ENCODE data around the gene NRM. TPM values are rescaled to one million over a fixed set of nuclear protein-coding genes. Genes with fewer than 3 reads are reported as not detected.
A peak's percentile ranks its signal among the peaks of the same experiment; 100 is the strongest.

The NRM gene
- total and polyA plus RNA-seq, 2 of the 13 experiments (the other 11 are each of a cell fraction or from before 2014, with no cell fraction given), result 12.5 to 16.0 TPM

GRCh38 chr6:30721198-30722024, 30.6 kb upstream of the NRM start (continued):
- 0 out of 2 replicates have a peak, but pooled peaks have one; percentile 65 for TF ChIP-seq STAT5B (CRISPR knock-in tag; IDR thresholded peaks at IDR 0.05)
- no peak; the same call in 1 of the 2 replicates for TF ChIP-seq ZNF484 (CRISPR knock-in tag; IDR thresholded peaks at IDR 0.05; ENCODE audit: borderline replicate concordance, low read depth)
- TF ChIP-seq MLXIP (CRISPR knock-in tag; IDR thresholded peaks at IDR 0.05; ENCODE audit: borderline replicate concordance), result 0 out of 2 replicates have a peak, but pooled peaks have one; percentile 48
- TF ChIP-seq TEAD2 (CRISPR knock-in tag; IDR thresholded peaks at IDR 0.05), result 0 out of 2 replicates have a peak, but pooled peaks have one; percentile 58
- TF ChIP-seq ZNF761 (CRISPR knock-in tag; conservative IDR thresholded peaks at IDR 0.05), result no peak; the same call in 1 of the 2 replicates
- peak; percentile 55; the same call in 1 of the 2 replicates for TF ChIP-seq ZNF503 (CRISPR knock-in tag; IDR thresholded peaks at IDR 0.05)
- no peak for TF ChIP-seq ATM (IDR thresholded peaks at IDR 0.05; ENCODE audit: borderline replicate concordance)
- no peak for TF ChIP-seq CSRNP2 (CRISPR knock-in tag; conservative IDR thresholded peaks at IDR 0.05; ENCODE audit: low read depth)
- no peak for TF ChIP-seq SRSF9 (IDR thresholded peaks at IDR 0.05; ENCODE audit: borderline replicate concordance, insufficient read depth, low read depth, low read length, poor library complexity, severe bottlenecking)
- peak; percentile 53; the same call in 1 of the 2 replicates for TF ChIP-seq CENPT (CRISPR knock-in tag; IDR thresholded peaks at IDR 0.05; ENCODE audit: low read depth)
- TF ChIP-seq GABPB1 (CRISPR knock-in tag; IDR thresholded peaks at IDR 0.05), result peak; percentile 74
- TF ChIP-seq, protein P1, sequence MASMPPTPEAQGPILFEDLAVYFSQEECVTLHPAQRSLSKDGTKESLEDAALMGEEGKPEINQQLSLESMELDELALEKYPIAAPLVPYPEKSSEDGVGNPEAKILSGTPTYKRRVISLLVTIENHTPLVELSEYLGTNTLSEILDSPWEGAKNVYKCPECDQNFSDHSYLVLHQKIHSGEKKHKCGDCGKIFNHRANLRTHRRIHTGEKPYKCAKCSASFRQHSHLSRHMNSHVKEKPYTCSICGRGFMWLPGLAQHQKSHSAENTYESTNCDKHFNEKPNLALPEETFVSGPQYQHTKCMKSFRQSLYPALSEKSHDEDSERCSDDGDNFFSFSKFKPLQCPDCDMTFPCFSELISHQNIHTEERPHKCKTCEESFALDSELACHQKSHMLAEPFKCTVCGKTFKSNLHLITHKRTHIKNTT (CRISPR knock-in tag; IDR thresholded peaks at IDR 0.05), result no peak
- no peak for TF ChIP-seq ZEB1 (IDR thresholded peaks at IDR 0.05; ENCODE audit: insufficient replicate concordance, low read depth)
- 0 out of 2 replicates have a peak, but pooled peaks have one; percentile 35 for TF ChIP-seq ZFYVE20 (CRISPR knock-in tag; IDR thresholded peaks at IDR 0.05; ENCODE audit: borderline replicate concordance, low read depth)
- TF ChIP-seq HBP1 (CRISPR knock-in tag; IDR thresholded peaks at IDR 0.05; ENCODE audit: low read depth), result no peak
- TF ChIP-seq ZSCAN12 (CRISPR knock-in tag; IDR thresholded peaks at IDR 0.05), result 0 out of 2 replicates have a peak, but pooled peaks have one; percentile 17
- peak; percentile 51; the same call in 1 of the 2 replicates for TF ChIP-seq SIN3B (IDR thresholded peaks at IDR 0.05; ENCODE audit: low read length)

All from HepG2 (cell line).